ENCODE measurements around the gene SERPINA12.

GRCh38 chr14:94484481-94484880, 24.8 kb downstream of the SERPINA12 start:
- TF ChIP-seq CTCF (IDR thresholded peaks at IDR 0.05) (no peak), POLR2A (IDR thresholded peaks at IDR 0.05) (no peak)

All from vagina (tissue), 2 donors.